Bone marrow (tissue), 2 donors: ENCODE results near the gene PDE2A.
A peak's percentile ranks its signal among the peaks of the same experiment; 100 is the strongest.

Experiments used
- DNase-seq, 2 donors: peaks; one replicate each; lab custom pipeline; 2025; lab: John Stamatoyannopoulos, UW

PDE2A gene

DNA sequence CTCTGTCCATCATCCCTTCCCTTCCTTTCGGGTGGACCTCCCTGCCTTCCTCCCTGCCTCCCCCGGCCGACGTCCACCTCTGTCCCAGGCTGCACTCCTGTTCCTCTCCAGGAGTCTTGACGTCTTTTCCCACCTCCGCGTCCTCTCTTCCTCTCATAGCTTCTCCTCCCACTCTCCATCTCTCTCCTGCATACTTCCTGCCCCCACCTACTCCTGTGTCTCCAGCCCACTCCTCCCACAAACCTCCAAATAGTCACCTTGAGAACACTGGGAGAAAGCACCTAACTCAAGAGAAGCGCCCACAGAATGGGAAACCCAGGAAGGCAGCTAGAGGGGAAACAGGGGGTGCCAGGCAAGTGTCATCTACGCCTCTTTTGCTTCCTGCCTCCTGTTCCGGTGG lies 60.8 kb downstream of the PDE2A start:
- DNase-seq, result no peak

DNA sequence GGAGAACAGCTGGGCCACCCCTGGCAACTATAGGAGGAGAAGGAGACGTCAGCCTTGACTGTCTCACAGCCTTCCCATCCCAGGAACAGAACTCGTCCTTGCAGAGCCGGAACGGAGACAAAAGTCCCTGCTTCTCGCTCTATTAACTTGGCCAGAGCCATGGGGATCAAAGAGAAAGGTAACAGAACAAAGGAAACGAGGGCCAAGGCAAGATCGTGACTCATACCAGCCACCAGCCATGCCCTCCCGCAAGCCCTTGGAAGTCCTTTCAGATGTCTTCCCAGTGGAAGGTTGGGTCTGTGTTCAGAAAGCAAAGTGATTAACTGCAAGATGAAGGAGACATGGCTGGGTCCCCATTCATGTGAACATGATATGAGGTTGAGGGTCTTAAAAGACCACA lies 64.7 kb downstream of the PDE2A start:
- DNase-seq, result no peak

DNA sequence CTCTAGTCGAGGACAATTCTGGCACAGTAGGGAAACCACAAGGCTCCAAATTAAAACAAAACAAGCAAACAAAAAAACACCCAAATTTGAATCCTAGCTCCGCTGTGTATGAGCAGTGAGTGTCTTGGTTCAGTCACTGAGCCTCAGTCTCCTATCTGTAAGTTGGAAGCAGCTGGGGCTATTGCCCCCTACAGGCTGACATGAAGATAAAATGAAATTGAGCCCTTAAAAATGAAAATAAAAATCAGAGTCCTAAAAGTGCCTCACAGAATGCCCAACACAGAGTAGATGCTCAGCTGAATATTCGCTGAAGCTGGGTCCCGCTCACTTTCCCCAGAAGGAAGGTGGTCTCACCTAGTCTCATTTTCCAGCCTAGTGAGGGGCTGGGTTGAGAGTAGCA lies 65.2 kb downstream of the PDE2A start:
- DNase-seq, result no peak

DNA sequence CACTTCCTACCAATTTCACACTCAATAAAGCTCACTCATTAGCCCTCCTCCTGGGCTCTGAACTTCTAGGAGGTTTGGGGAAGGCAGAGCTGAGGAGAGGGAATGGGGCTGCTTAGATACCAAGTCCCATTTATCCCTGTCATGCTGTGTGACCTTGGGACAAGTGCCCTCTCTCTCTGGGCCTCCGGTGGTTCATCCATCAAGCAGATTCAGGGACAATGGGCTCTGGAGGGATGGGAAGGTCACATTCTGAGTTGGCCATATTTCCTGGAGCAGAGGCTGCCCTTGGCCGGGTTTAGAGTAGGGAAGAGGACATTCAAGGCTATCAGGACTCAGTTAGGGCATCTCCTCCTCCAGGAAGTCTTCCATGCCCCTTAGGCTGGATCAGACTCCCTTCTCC lies 66.7 kb downstream of the PDE2A start:
- DNase-seq, result no peak

DNA sequence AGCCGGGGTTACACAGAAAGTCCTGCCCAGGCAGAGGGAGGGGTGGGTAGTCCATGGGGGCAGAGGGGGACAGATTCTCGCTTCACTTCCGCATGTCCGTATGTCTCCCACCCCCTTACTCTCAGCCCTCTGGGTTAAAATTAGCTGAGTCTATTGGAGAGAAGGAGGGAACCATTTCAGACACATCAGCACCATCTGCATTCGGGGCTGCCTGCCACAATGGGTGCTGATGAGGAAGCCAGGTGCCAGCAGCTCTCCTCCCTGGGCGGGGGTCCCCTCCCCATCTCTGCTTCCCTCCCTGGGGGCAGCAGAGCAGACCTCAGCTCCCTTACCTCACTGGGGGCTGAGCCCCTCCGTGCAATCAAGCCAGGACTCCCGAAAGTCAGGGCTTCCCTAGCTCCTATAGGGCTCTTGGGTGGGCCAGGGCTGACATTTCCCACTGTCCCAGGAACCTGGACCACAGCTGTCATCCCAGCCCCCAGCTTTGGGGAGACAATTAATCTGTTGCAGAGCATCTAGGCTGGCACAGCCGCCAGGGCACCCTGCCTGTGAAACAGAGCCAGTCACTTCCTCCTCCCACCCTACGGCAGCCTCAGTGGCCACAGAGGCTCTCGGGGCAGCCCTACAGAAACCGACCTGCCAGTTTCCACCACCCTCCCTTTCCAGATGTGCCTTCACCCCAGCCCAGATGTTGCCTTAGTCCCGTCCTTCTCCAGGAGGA lies 67.3 kb downstream of the PDE2A start:
- DNase-seq, result no peak

DNA sequence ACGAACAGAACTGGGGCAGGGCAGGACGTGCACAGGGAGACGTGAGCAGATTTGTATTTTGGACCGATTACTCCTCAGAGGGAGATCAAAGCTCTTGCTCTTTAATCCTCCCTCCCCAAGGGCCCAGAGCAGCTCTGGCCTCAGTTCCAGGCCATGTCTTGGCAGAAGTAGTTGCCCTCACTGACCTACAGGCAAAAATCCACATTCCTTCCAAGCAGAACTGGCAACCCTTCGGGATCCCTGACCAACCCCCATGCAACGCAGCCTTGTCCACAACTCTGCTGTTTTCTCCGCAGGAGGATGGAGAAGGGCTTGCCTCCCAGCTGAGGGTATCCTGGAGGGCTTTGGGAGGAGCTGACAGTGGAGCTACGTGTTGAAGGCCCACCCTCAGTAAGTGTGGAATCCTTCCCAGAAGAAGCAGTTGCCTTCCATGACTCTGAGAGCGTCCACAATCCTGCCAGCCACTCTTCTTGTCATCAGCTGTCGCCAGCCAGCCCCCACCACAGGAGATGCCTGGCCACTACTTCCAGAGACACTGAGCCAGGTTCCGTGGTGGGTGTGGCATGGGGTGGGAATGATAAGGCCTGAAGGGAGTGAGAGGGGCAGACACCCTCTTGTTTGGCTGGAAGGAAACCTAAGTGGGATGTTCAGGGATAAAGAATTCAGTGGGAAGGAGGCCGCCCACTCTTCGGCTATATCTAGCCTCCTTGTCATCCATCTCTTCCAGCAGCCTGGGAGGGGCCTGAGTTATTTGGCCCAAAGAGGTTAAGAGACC lies 68.1 kb downstream of the PDE2A start:
- no peak for DNase-seq

DNA sequence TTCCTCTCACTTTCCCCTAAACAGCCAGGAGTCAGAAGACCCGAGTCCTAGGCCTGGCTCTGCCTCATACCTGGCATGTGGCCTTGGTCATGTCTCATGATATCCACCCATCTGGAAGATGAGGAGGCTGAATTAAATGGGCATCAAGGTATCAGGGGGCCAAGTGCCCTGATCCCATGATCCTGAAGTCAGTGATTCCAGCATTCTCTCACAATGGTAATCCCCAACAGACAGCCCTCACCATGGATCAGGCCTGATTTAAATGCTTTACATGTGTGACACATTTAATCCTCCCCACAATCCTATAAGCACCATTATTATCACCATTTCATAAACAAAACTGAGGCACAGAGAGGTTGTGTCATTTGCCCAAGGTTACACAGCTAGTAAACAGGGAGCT lies 70.0 kb downstream of the PDE2A start:
- DNase-seq, result no peak

DNA sequence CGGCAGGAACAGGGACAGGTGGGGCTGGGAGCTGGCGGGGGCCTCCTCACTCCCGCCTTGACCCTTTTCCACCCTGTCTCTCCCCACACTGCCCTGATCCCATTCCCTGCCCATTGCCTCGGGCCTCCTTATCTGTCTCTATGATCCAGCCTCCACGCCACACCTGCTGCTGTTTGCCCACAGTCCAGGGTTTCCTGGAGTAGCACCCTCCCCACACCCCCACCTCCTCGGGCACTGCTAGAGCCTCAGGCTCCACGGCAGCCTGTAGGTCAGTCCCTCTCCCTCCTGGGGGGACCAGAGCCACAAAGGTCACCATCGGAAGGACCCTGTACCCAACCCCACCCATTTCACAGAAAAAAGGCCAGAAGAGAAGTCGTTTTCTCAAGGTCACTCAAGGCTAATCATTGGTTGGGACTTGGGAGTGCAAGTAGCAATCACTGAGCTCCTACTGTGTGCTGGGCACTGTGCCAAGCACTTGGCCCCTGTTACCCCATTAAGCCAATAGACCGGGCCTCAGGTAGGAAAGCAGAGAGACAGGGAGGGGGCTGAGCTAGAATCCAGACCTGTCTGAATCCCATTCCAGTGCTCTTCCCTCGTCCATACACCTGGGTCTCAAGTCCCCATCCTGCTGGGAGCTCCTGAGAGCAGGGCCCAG lies 71.8 kb downstream of the PDE2A start:
- DNase-seq, result no peak

DNA sequence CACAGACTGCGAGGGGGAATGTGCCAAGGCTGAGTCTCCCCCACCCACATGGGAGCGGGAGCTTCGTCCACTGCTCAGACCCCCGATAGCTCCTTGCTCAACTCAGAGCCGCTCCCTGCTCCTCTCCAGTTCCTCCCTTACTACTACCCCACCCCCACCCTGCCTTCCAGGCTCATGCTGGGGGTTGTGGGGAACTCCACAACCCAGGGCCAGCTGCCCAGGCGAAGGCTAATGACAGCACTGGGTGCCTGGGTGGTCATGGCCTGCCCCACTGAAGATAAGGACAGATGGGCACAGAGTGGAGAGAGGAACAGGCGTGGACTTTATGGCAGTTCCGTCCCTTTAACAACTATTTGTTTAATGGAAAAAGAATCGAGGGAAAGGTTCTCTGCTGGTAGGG lies 73.7 kb downstream of the PDE2A start:
- DNase-seq, result no peak

DNA sequence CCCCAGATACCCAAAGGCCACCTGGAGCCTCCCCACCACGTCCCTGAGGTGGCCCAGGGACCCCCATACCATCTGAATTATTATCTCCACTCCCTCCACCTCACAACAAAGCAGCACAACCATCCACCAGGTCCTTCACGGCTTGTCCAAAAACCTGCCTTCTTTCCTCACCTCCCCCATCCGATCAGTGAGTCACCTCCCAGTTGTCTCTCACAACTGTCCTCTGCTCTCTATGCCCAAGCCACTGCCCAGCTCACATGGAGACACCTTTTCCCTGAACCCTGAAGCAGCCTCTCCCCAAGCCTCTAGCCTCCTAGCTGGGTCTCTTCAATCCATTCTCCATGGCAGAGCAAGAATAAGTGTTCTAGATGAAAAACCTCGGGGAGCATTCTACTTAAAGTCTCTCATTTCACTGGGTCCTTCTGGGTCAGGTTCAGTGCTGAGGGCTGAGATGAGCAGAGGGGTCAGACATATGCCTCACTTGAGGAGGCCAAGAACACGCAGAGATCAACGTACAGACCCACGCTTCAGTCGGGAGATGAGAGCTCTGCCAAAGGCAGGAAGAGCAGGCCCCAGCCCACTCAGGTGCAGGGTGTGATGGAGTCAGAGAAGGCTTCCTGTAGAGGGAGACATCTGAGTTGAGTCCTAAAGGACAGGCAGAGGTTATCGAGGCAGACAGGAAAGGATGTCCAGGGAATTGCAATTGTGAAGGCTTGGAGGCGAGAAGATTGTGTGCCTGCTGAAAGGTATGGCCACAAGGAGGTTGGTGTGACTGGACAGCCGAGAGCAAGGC lies 74.7 kb downstream of the PDE2A start:
- DNase-seq, result no peak

DNA sequence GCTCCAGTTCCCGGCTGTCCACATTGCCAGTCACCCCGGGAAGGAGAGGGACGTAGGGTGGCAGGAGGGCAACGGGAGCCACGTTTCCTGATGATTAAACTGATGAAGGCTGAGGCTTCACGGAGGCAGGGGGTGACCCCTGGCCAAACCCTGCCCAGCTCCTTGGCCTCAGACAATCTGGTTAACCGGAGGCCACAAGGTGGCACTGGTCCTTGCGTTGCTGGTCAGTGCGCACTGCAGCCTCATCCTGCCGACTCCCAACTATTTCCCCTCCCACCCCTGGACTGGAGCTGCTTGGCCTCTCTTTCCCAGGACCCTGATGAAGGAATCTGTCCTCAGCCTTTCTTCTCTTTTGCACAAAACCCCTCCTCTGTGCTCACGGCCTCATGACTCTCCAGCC lies 75.3 kb downstream of the PDE2A start:
- DNase-seq, result no peak

DNA sequence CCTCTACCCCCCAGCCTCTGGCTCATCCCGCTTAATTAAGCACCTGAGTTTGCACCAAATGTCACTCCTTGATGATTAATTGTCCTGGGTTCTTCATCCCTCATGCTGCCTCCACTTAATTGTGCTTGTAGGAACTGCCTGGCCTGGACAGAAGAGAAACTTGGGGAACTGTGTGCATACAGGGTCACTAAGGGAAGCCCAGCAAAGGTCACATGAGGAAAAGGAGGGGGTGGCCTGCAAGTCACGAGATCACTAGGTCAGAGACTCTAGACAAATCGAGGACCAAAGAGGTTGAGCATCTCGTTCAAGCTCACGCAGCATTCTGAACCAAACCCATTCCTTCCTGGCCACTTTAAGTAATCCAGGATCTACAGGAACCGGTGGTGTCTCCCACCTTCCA lies 75.8 kb downstream of the PDE2A start:
- no peak for DNase-seq

DNA sequence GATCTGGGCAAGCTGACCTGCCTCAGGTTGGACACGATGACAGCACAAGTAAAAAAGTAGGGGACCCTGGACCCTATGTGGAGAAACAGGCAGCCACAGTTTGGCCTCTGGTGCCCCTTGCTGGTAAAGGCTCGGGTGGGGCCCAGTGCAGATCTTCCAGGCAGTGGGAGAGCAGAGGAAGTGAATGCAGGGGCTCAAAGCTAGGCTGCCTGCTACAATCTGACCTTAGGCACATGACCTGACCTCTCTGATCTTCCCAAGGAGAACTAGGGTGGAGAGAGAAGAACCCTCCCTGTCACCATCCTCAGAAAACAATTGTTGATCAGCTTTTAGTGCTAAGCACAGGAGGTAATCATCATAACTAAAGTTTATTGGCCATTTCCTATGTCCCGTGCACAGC lies 76.5 kb downstream of the PDE2A start:
- DNase-seq, result no peak

DNA sequence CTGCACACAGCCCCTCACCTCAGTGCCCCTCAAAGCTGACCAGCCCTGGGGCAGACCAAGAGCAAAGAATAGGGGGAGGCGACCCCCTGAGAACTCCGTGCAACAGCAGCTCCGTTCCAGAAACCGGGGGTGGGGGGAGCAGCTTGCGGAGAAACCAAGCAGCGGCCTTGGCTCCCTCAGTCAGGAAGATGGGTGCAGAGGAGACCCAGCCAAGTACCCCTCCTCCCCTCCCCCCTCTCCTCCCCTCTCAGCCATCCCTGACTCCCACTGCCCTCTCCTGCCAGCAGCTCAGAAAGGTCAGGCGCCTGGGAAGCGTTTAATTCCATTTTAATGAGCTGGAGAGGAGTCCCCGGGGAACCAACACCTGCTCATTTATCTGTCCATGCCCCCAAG lies 78.9 kb downstream of the PDE2A start:
- DNase-seq, result no peak

DNA sequence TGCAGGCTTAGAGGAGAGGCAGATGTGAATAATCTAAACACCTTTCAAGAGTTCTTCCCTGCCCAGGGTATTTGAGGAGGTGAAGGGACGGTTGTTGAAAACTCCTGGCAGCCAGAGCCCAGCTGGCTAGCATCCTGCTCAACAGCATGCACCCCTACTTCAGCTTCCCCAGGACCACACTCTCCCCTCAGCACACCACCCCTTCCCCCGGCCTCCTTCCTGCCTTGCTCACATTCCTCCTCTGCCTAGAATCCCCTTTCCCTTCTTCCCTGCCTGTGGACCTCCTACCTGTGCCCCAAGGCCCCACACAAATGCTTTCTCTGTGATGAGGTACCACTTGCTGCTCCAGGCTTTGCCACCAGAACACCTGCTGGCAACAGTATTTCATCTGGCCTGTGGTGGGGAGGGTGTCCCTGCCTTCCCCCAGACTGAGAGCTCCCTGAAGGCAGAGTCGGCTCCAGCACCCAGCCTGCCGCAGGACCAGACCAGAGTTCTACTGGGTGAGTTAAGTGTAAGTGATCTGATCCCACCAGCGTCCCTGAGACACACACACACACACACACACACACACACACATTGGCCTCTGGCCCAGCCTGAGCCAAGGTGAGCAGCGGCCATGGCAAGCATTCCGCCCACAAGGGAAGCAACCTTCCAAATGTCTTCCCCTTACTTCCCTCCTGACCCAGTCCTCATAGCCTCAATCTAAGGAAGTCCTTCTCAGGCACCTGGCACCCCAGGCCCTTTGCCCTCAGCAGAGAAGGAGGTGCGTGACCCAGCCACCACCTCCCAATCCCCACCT lies 79.5 kb downstream of the PDE2A start:
- DNase-seq, result no peak

DNA sequence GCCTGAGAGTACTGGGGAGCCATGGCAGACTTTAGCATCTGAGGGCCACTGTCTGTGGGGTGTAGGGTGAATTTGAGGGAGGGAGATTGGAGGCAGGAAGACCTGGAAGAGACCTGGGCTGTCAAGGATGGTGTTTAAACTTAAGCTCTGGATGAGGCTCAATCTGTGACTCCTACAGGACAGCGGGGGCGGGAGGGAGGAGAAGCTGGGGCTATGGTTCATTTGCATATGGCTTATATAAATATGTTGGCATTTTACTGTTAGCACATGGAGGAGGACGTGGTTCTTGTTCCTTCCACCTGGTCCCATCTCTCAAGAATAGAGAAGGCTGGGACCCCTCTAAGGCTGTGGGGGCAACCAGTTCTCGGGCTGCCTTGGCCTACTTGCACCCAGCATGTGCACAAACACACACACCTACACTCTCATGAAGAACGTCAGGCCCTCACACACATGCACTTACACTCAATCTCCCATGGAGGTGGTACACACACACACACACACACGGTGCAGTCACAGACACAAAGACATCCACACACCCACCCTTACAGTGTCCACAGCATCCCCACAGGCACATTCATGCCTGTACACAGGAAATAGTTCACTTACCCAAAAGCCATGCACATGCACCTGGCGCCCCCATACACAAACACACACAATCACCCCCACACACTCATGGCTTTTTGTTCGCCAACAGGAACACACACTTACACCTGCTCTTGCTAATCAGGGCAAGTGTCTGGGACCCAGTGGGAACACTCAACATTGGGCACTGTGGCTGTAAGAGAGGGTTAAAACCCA lies 81.3 kb downstream of the PDE2A start:
- DNase-seq, result no peak

DNA sequence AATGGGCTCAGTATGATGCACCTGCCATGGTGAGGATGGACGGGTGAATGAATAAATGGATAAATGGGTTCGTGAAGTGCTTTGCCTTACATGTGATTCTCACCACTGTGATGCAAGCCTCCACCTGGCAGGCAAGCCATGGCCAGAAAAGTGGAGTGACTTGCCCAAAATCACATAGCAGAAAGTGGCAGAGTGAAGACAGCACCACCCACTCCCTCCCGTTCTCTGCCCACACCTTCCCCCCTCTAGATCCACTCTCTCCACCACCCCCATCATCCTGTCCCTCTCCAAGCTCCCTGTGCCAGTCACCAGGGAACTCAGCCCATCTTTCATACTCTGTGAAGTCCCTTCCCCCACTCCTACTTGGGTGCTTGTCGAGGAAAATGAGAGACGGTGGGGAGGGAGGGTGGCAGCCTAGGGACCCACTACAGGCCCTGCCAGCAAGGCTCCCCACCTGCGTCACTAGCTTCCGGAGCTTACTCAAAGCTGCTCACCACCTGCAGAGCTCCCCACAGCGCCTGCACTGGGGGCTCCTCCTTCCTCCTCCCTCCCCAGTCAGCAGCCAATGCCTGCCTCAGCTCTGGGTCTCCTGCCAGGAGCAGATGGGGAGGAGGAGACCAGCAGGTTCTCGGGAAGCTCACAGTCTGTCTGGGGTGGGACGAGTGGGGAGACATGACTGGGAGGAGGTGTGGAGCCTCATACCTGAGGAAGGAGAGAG lies 82.3 kb downstream of the PDE2A start:
- no peak for DNase-seq

DNA sequence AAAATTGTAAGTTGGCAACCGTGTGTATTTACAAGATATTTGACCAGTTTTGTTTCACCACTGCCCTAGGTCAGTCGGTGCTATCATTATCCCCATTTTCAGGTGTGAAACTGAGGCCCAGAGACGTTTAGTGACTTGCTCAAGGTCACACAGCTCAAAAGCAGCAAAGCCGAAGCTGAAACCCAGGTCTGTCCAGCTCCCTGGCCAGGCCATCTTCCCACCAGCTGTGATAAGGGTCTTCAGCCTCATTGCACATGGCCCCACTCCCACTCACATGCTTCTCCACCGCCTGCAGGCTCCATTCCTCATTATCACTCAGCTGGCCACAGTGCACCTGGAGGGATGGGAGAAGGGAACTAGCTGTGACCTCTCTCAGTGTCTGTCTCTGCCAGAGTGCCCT lies 83.2 kb downstream of the PDE2A start:
- no peak for DNase-seq

DNA sequence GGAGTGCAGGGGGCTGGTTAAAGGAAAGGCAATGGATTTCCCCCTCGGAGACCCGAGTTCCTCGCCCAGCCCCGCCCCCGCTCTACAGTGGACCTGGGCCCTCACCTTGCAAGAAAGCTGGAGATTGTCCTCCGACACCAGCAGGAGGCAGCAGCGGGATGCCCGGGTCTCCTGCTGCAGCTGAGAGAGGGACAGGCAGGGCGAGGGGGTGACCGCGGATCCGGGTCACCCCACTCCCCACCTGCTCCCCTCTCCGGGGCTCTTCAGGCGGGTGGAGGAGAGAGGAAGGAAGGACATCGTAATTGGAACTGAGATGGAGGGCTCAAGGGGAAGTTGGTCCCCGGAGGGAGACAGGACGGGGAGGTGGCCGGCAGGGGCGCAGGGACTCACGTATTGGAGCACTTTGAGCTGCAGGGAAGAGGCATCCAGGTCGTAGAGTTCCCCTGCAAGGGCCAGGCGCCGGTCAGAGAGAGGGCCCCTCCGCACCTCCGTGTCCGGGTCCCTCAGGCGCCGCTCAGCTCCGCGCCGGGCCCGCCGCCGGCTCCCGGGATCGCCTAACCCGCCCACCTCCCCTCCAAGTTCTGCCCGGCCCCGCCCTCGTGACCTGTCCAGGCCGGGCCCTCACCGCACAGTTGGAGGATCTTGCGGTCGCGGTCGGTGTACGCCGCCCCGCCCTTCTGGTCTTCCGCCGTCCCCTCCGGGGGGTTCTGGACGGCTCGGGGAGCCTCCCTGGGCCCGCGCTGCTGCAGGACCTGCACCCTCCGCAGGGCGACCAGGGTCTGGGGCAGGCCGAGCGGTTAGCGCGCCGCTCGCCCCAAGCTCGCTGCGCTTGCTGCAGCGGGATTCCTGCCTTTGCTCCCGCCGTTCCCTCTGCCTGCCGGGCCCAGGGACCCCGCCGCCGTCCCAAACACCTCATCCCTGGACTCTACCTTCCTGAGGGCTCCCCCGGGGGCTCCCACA lies 84.1 kb downstream of the PDE2A start:
- DNase-seq, result peak in 1 of 2 donors; percentile 45
